ENCODE results near the gene HNRNPUL1. TPM values are rescaled to one million over a fixed set of nuclear protein-coding genes. Genes with fewer than 3 reads are reported as not detected.
A peak's percentile ranks its signal among the peaks of the same experiment; 100 is the strongest.

The HNRNPUL1 gene
- total RNA-seq, 1 donor from 2014 or later, result 126 TPM

DNA sequence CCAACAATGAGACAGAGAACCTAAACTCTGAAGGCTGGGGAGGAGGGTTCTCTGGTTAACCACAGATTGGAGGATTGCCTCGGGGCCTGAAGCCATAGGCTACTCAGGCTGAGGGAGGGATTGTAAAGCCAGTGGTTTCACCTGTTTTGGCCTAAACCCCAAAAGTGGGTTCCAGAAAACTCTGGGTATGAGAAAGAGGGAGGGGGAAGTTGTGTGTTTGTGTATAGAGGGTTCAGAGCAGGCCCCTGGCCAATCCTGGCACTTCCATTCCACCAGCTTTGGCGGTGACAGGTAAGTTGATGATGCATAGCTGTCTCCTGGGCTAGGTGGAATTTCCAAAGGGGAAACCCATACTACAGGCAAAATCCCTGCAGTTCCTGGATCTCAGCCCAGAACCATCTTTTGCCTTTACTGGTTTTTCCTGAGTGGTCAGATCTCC, 32.3 kb downstream of the HNRNPUL1 start:
- Mint-ChIP-seq H3K4me1 (peaks cover 13% of the 10 kb centered on the region), H3K27me3 (ENCODE audit: insufficient read depth, low read depth) (peaks cover 6% of the 10 kb centered on the region), H3K36me3 (peaks cover 58% of the 10 kb centered on the region), H3K9me3 (no peaks in the 10 kb centered on the region), H3K4me3 (no peak overlapping the region), H3K27ac (peak overlapping the region; percentile 85)
- Histone ChIP-seq H3K9ac (no peak overlapping the region), H2AFZ (replicated peaks) (no peak overlapping the region), H3K79me2 (ENCODE audit: low read depth) (peaks cover 16% of the 10 kb centered on the region), H3K4me2 (no peak overlapping the region), H3K36me3 (peaks cover 9% of the 10 kb centered on the region), H3K27me3 (no peaks in the 10 kb centered on the region), H3K4me3 (no peak overlapping the region), H3F3A (ENCODE audit: low read depth) (no peaks in the 10 kb centered on the region), H3K4me1 (no peaks in the 10 kb centered on the region), H3K9me3 (ENCODE audit: low read depth) (no peaks in the 10 kb centered on the region), H3K27ac (no peak overlapping the region), H4K20me1 (ENCODE audit: low read depth) (peaks cover 48% of the 10 kb centered on the region)
- TF ChIP-seq, protein P1, sequence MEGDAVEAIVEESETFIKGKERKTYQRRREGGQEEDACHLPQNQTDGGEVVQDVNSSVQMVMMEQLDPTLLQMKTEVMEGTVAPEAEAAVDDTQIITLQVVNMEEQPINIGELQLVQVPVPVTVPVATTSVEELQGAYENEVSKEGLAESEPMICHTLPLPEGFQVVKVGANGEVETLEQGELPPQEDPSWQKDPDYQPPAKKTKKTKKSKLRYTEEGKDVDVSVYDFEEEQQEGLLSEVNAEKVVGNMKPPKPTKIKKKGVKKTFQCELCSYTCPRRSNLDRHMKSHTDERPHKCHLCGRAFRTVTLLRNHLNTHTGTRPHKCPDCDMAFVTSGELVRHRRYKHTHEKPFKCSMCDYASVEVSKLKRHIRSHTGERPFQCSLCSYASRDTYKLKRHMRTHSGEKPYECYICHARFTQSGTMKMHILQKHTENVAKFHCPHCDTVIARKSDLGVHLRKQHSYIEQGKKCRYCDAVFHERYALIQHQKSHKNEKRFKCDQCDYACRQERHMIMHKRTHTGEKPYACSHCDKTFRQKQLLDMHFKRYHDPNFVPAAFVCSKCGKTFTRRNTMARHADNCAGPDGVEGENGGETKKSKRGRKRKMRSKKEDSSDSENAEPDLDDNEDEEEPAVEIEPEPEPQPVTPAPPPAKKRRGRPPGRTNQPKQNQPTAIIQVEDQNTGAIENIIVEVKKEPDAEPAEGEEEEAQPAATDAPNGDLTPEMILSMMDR (IDR thresholded peaks at IDR 0.05), result no peak
- TF ChIP-seq EZH2 (IDR thresholded peaks at IDR 0.05) (no peak), EZH2phosphoT487 (IDR thresholded peaks at IDR 0.05) (no peak)
- DNase-seq (ENCODE audit: low spot score), result no peak

DNA sequence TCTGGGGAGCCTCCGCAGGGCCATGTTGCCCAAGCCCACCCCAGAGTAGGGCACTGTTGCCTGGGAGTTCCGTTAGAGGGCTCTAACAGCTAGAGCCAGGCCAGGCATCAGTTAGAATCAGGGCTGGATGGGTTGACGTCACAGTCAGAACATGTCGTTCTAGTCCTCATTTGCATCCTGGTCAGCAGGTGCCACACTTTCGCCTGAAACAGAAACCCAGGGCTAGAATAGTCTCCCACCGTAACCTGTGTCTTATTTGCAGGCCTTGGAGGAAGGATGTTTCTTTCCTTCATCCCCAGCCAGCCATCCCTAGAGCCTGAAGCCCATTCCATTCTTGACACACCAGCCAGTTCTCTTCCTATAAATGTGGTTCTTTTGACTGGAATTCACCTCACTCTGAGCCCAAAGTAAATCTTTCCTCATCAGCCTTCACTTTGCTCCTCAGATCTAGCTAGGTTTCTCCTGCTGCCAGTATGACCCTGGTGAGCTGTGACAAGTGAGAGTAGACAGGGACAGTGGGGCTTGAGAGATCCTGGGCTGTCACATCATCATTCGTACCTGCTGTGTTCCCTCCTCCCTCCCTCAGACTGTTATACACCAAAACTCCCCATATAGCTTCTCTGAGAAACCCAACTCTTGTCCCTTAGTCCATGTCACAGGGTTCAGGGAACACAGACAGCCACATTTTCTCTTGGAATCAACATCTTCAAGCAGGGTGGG, 33.6 kb downstream of the HNRNPUL1 start:
- peaks cover 41% of the 10 kb centered on the region for H4K20me1 ChIP-seq (ENCODE audit: low read depth)

DNA sequence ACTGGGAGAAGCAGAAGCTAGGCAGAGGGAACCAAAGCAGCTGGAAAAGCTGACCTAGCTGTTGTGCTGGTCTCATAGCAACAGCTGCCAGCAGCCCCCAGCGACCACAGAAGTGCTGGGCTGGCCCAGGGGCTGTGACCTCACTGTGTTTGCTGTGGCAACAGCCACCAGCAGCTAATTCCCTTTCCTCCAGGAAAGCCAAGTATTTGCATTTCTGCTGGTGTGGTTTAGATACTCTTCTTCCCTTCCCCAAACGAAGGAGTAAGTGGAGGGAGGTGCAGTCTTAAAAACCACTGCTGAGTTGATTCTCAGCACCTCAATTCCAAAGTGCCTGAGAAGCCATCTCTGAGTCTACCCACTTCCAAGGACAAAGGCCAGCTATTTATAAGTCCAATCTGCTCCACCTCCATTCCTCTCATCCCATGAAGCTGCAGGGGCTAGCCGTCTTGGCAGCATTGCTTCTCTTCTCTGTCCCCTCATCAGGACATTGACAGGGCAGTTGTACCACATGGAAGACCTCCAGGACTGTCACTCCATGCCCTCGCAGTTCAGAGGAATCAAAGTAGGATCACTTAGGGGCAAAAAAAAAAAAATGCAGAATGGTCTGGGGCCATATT, 34.3 kb downstream of the HNRNPUL1 start:
- Mint-ChIP-seq H3K4me3 (no peak overlapping the region), H3K36me3 (peaks cover 60% of the 10 kb centered on the region), H3K27ac (peak overlapping the region; percentile 99), H3K4me1 (peaks cover 15% of the 10 kb centered on the region), H3K9me3 (no peaks in the 10 kb centered on the region), H3K27me3 (ENCODE audit: insufficient read depth, low read depth) (peaks cover 4% of the 10 kb centered on the region)
- no peak for DNase-seq (ENCODE audit: low spot score)
- Histone ChIP-seq H3K9me3 (ENCODE audit: low read depth) (no peaks in the 10 kb centered on the region), H3K4me3 (no peak overlapping the region), H4K20me1 (ENCODE audit: low read depth) (peaks cover 35% of the 10 kb centered on the region), H3K36me3 (peaks cover 3% of the 10 kb centered on the region), H2AFZ (replicated peaks) (no peak overlapping the region), H3K9ac (no peak overlapping the region), H3K79me2 (ENCODE audit: low read depth) (peaks cover 3% of the 10 kb centered on the region), H3K4me1 (no peaks in the 10 kb centered on the region), H3F3A (ENCODE audit: low read depth) (no peaks in the 10 kb centered on the region), H3K27ac (no peak overlapping the region), H3K4me2 (no peak overlapping the region), H3K27me3 (no peaks in the 10 kb centered on the region)
- no peak for TF ChIP-seq EZH2 (IDR thresholded peaks at IDR 0.05)
- TF ChIP-seq, protein P1 (IDR thresholded peaks at IDR 0.05), result no peak
- TF ChIP-seq EZH2phosphoT487 (IDR thresholded peaks at IDR 0.05), result no peak

More for the DNA sequence above, 33.6 kb downstream of the HNRNPUL1 start:
- Histone ChIP-seq H3K4me3 (no peak overlapping the region), H3K27me3 (no peaks in the 10 kb centered on the region), H3K9me3 (ENCODE audit: low read depth) (no peaks in the 10 kb centered on the region), H3K4me2 (no peak overlapping the region), H3K36me3 (peaks cover 9% of the 10 kb centered on the region), H3F3A (ENCODE audit: low read depth) (no peaks in the 10 kb centered on the region), H3K4me1 (no peaks in the 10 kb centered on the region), H3K79me2 (ENCODE audit: low read depth) (peaks cover 7% of the 10 kb centered on the region), H2AFZ (replicated peaks) (no peak overlapping the region), H3K9ac (no peak overlapping the region), H3K27ac (no peak overlapping the region)
- peak overlapping the region; percentile 99 for H3K27ac Mint-ChIP-seq
- H3K4me3 Mint-ChIP-seq, result no peak overlapping the region
- H3K4me1 Mint-ChIP-seq, result peaks cover 15% of the 10 kb centered on the region
- no peak for DNase-seq (ENCODE audit: low spot score)
- H3K27me3 Mint-ChIP-seq (ENCODE audit: insufficient read depth, low read depth), result peaks cover 4% of the 10 kb centered on the region
- TF ChIP-seq, protein P1 (IDR thresholded peaks at IDR 0.05), result no peak
- no peaks in the 10 kb centered on the region for H3K9me3 Mint-ChIP-seq
- peaks cover 61% of the 10 kb centered on the region for H3K36me3 Mint-ChIP-seq
